OCI-LY7 (cell line): ENCODE measurements around the gene SURF4. TPM values are rescaled to one million over a fixed set of nuclear protein-coding genes. Genes with fewer than 3 reads are reported as not detected.

ENCODE experiments used
- BruUV-seq: library from RNA; stranded (reverse); fragments of 400-500 nt; replicated peaks from 2 replicates; lab custom pipeline; 2021; lab: Mats Ljungman, UMichigan
- CTCF ChIA-PET: fragments of 300-600 bp; sonication (Branson Sonifier 250); formaldehyde crosslinking; loops from one replicate; lab custom pipeline; 2022; ENCODE audit warnings: antibody characterized with exemption; ENCODE audit not compliant: unreplicated experiment; lab: Charles Lee
- POLR2A ChIA-PET: fragments of 300-600 bp; sonication (Branson Sonifier 250); formaldehyde crosslinking; loops from one replicate; lab custom pipeline; 2022; ENCODE audit warnings: antibody characterized with exemption; lab: Charles Lee
- DNase-seq: peaks from one replicate; pipeline ENCODE4 v3.0.0-alpha.2; 2015; ENCODE audit warnings: low spot score
- H2AFZ ChIP-seq: fragments of 200-600 bp; sonication (generic), shearing (Covaris generic); 2 replicates; pipeline ENCODE4 v1.6.1; 2014; ENCODE audit warnings: mild to moderate bottlenecking, antibody characterized with exemption, low read length, moderate library complexity
- H3K27ac ChIP-seq: fragments of 200-600 bp; sonication (generic); 2 replicates; pipeline ENCODE4 v1.5.1; 2014; ENCODE audit warnings: mixed run types, low read depth, mild to moderate bottlenecking, moderate library complexity, low read length, inconsistent platforms; ENCODE audit not compliant: poor library complexity, severe bottlenecking
- H3K36me3 ChIP-seq: fragments of 200-600 bp; sonication (generic); 2 replicates; pipeline ENCODE4 v1.6.1; 2014; ENCODE audit warnings: mild to moderate bottlenecking, antibody characterized with exemption, low read length, moderate library complexity, mixed read lengths; ENCODE audit not compliant: insufficient read depth
- H3K4me1 ChIP-seq: fragments of 200-600 bp; sonication (generic); 2 replicates; pipeline ENCODE4 v1.5.1; 2014; ENCODE audit warnings: mild to moderate bottlenecking, low read length; ENCODE audit not compliant: insufficient read depth, poor library complexity, severe bottlenecking
- H3K4me2 ChIP-seq: fragments of 200-600 bp; sonication (generic); 2 replicates; pipeline ENCODE4 v1.6.1; 2014; ENCODE audit warnings: mild to moderate bottlenecking, low read length
- H3K4me3 ChIP-seq: fragments of 200-600 bp; sonication (generic); 2 replicates; pipeline ENCODE4 v1.5.1; 2014; ENCODE audit warnings: mild to moderate bottlenecking, low read depth, low read length; ENCODE audit not compliant: poor library complexity, severe bottlenecking
- H3K79me2 ChIP-seq: fragments of 200-600 bp; sonication (generic); 2 replicates; pipeline ENCODE4 v1.6.1; 2016; ENCODE audit warnings: low read depth, mild to moderate bottlenecking, low read length, moderate library complexity, mixed read lengths; ENCODE audit not compliant: insufficient read depth
- H3K9me2 ChIP-seq: fragments of 200-600 bp; sonication (generic); 2 replicates; pipeline ENCODE4 v1.6.1; 2016; ENCODE audit warnings: mild to moderate bottlenecking, low read length, mixed read lengths; ENCODE audit not compliant: insufficient read depth
- H3K9me3 ChIP-seq: fragments of 200-600 bp; sonication (generic); 2 replicates; pipeline ENCODE4 v1.6.1; 2014; ENCODE audit warnings: mild to moderate bottlenecking, mixed run types, low read length, mixed read lengths
- H4K20me1 ChIP-seq: fragments of 200-600 bp; sonication (generic); 2 replicates; pipeline ENCODE4 v1.6.1; 2014; ENCODE audit warnings: mild to moderate bottlenecking, antibody characterized with exemption, low read length, moderate library complexity, mixed read lengths; ENCODE audit not compliant: insufficient read depth
- EZH2phosphoT487 ChIP-seq: fragments of 200-600 bp; sonication (generic); IDR thresholded peaks from 2 replicates; pipeline ENCODE4 v1.6.1; 2018; ENCODE audit warnings: low read depth, borderline replicate concordance, mild to moderate bottlenecking, mixed run types, antibody characterized with exemption, low read length, moderate library complexity, mixed read lengths
- intact Hi-C: fragments of 100-400 bp; cut with micrococcal nuclease; formaldehyde crosslinking; loops from one replicate; pipeline ENCODE4 v1.10.0; 2022; ENCODE audit not compliant: unreplicated experiment
- total RNA-seq, 2 experiments: library from RNA; depleted of rRNA in 1 of 2; stranded (reverse); fragments of >200 nt in 1 of 2; shearing (Covaris generic) in 1 of 2; gene quantifications; 2 replicates each; pipeline ENCODE4 v1.2.3, GENCODE V29; 2014 to 2022
- TF ChIP-seq, protein P1 (sequence below): fragments of 200-600 bp; sonication (generic); conservative IDR thresholded peaks from 2 replicates; pipeline ENCODE4 v1.5.1; 2014; ENCODE audit warnings: mild to moderate bottlenecking, antibody characterized with exemption, low read length, moderate library complexity, mixed read lengths

SURF4 gene
- total RNA-seq, 2 experiments from 2014 or later = 75.5 to 92.3 TPM

DNA sequence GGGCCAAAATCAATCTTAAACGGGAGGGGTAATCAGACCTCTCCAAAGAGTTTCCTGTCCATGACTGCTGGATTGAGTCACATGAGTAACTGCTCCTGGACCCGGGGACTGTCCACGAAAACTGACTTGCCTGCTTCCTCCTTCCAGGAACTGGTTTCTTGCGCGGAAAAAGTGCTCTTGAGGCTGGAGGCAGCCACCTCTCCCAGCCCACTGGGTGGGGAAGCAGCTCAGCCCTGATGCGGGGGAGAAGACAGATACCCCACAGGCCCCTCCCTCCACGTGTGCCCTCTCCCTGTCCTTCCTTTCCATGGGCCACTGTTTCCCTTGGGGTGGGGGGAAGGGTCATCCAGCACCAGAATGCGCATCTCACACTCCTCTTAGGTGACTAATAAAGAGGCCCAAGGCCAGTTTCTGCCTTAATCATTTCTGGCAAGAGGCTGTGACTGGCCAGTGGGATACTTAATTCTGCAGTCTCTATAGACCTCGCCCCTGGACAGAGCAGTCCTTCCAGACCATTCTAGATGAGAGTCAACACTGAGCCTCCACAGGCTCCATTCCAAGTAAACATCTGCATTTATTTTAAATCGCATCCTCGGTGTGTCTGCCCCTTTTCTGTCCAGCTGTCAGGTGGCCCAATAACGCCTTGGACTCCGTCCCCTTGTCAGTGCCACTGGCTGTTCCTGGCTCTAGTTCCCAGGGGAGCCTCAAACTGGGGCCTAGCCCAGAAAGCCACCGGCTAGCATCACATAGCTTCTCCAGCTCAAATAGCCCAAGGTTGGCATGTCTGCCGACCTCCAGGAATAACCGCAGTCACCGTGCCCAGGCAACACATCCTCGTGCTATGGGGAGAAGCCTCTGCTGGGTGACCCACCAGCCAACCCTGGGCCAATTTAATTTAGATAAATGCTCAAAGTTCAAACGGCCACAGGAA is 29.9 kb upstream of the SURF4 start:
- intact Hi-C loops = loop anchor here (1.0 kb wide), 1 partner anchor 57 kb away; no protein-coding TSS in a partner anchor
- Histone ChIP-seq H3K4me3 (no peak overlapping the region), H3K79me2 (no peaks in the 10 kb centered on the region), H3K4me1 (peaks cover 17% of the 10 kb centered on the region), H4K20me1 (no peaks in the 10 kb centered on the region), H3K4me2 (no peak overlapping the region), H3K36me3 (peaks cover 77% of the 10 kb centered on the region), H3K27ac (peak overlapping the region; percentile 8), H3K9me3 (no peaks in the 10 kb centered on the region), H2AFZ (no peak overlapping the region), H3K9me2 (no peaks in the 10 kb centered on the region)
- ChIA-PET CTCF (interaction anchor here (0.6 kb wide), 1 partner anchor 10 kb away, joined by 3 read pairs; no protein-coding TSS in a partner anchor), POLR2A (no interaction called here)
- TSS peak; percentile 34 for BruUV-seq
- DNase-seq = no peak
- TF ChIP-seq EZH2phosphoT487 = no peak
- TF ChIP-seq, protein P1, sequence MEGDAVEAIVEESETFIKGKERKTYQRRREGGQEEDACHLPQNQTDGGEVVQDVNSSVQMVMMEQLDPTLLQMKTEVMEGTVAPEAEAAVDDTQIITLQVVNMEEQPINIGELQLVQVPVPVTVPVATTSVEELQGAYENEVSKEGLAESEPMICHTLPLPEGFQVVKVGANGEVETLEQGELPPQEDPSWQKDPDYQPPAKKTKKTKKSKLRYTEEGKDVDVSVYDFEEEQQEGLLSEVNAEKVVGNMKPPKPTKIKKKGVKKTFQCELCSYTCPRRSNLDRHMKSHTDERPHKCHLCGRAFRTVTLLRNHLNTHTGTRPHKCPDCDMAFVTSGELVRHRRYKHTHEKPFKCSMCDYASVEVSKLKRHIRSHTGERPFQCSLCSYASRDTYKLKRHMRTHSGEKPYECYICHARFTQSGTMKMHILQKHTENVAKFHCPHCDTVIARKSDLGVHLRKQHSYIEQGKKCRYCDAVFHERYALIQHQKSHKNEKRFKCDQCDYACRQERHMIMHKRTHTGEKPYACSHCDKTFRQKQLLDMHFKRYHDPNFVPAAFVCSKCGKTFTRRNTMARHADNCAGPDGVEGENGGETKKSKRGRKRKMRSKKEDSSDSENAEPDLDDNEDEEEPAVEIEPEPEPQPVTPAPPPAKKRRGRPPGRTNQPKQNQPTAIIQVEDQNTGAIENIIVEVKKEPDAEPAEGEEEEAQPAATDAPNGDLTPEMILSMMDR = no peak

DNA sequence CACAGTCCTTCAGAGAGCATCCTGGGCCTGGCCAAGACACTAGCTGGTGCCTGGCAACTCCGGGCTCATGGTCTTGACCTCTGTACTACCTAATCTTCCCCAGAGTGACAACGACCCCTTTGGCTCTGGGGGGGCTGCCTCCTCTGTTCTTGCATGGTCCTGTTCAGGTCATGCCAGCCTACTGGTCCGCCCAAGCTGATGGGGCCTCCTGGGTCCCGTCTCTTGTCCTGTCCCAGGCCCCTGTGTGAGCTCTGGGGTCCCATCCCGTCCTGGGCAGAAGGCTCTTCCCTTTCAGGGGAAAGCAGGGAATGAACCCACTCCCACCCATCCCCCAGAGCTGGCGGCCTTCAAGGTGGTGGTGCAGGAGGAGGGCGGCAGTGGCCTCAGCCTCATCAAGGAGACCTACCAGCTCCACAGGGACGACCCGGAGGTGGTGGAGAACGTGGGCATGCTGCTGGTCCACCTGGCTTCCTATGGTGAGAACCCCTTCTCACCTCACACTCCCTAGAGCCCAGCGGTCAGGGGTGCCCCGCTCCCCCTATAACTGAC is 28.7 kb upstream of the SURF4 start:
- CTCF ChIA-PET = interaction anchor here (1.5 kb wide), 1 partner anchor 82 kb away, joined by 3 read pairs; no protein-coding TSS in a partner anchor
- POLR2A ChIA-PET = no interaction called here
- H3K9me3 ChIP-seq = no peaks in the 10 kb centered on the region
- no peaks in the 10 kb centered on the region for H4K20me1 ChIP-seq
- intact Hi-C loops = no loop called here
- H2AFZ ChIP-seq = no peak overlapping the region
- H3K27ac ChIP-seq = no peak overlapping the region
- H3K4me2 ChIP-seq = no peak overlapping the region
- H3K4me1 ChIP-seq = peaks cover 17% of the 10 kb centered on the region
- no peaks in the 10 kb centered on the region for H3K79me2 ChIP-seq
- no peak overlapping the region for H3K4me3 ChIP-seq
- no peak for DNase-seq
- no peak for TF ChIP-seq EZH2phosphoT487
- TF ChIP-seq, protein P1 = no peak
- BruUV-seq = no TSS peak
- H3K9me2 ChIP-seq = no peaks in the 10 kb centered on the region
- H3K36me3 ChIP-seq = peaks cover 65% of the 10 kb centered on the region
